Right ventricle myocardium superior (tissue), 1 donor: ENCODE data around the gene APOL1. TPM values are rescaled to one million over a fixed set of nuclear protein-coding genes. Genes with fewer than 3 reads are reported as not detected.
"Not testable (repeated sequence)": the region's sequence is repeated elsewhere in the genome, so short reads cannot be mapped to it uniquely, and the experiment has no call there.

Source experiments
- ATAC-seq: fragments of 200-7000 bp; cut with Tn5 transposase; one replicate; pipeline ENCODE4 v1.9.1; 2020; ENCODE audit warnings: mild to moderate bottlenecking; ENCODE audit not compliant: poor library complexity
- DNase-seq: peaks from one replicate; pipeline ENCODE4 v3.0.0-alpha.2; 2020
- intact Hi-C: fragments of 100-400 bp; cut with DNase I; formaldehyde crosslinking; loops from one replicate; pipeline ENCODE4 v1.11.2; 2022
- total RNA-seq: library from RNA; stranded (reverse); fragmentation: NEBNext Ultra II Directional; extraction: Animal tissue kit (Norgen Biotek cat#: 25700); gene quantifications from one replicate; pipeline ENCODE4 v1.2.1, GENCODE V29; 2021
- donor health status: DM: no; HTN: yes; CAD: no; lungs with severe emphysema.

The APOL1 gene
- total RNA-seq, 1 donor from 2014 or later, result 16.8 TPM

DNA sequence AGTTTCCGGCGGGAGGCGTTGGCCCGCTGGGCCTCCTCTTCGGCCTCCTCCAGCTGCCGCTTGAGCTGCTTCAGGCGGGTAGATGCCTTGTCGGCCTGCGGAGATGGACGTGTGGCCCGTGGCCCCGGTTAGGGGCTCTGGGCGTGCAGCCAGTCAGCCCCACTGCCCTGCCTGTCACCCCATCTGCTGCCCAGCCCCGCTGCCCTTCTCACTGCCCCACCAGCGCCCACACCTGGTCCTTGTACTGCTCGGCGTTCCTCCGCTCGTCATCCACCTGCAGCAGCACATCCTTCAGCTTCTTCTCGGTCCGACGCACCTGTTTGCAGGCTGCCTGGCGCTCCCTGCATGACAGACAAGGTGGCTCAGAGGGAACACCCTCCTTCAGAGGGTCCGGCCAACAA is 31.2 kb downstream of the APOL1 start:
- intact Hi-C loops, result loop anchor here (5.0 kb wide), 1 partner anchor 137 kb away; no protein-coding TSS in a partner anchor
- ATAC-seq (no peak), DNase-seq (no peak)

DNA sequence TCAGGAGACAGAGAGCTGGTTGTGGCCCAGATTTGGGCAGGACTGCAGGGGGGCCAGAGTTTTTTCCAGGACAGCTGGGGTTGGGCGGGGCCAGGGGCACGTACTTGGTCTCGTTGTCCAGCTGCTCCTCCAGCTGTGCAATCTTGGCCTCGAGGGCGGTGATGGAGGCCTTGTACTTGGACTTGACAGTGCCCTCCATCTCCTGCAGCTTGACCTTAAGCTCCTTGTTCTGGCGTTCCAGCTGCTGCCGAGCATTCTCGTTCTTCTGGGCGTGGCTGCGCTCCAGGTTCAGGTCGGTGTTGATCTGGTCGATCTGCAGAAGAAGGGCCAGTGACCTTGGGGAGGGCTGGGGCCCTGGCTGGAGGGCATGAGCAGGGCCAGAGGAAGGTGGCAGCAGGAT is 32.1 kb downstream of the APOL1 start:
- DNase-seq, result peak; percentile 62
- no peak for ATAC-seq

DNA sequence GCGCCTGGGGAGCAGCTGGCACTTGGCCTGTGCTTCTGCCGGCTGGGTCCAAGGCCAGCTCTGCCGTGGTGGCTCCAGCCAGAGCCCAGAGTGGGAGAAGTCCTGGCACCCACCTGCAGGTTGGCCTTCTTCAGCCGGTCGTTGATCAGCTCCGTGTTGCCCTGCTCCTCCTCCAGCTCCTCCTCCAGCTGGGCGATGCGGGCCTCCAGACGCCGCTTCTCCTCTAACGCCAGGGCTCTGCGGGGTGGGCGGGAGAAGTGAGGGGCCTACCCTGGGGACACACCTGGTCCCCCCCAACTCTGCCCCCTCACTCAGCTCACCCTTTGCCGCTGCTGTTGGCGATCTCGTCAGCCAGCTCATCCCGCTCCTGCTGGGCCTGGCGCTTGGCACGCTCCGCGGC is 32.6 kb downstream of the APOL1 start:
- intact Hi-C loops, result no loop called here
- DNase-seq (peak; percentile 36), ATAC-seq (no peak)

More for the DNA sequence above, 32.1 kb downstream of the APOL1 start:
- intact Hi-C loops, result no loop called here

DNA sequence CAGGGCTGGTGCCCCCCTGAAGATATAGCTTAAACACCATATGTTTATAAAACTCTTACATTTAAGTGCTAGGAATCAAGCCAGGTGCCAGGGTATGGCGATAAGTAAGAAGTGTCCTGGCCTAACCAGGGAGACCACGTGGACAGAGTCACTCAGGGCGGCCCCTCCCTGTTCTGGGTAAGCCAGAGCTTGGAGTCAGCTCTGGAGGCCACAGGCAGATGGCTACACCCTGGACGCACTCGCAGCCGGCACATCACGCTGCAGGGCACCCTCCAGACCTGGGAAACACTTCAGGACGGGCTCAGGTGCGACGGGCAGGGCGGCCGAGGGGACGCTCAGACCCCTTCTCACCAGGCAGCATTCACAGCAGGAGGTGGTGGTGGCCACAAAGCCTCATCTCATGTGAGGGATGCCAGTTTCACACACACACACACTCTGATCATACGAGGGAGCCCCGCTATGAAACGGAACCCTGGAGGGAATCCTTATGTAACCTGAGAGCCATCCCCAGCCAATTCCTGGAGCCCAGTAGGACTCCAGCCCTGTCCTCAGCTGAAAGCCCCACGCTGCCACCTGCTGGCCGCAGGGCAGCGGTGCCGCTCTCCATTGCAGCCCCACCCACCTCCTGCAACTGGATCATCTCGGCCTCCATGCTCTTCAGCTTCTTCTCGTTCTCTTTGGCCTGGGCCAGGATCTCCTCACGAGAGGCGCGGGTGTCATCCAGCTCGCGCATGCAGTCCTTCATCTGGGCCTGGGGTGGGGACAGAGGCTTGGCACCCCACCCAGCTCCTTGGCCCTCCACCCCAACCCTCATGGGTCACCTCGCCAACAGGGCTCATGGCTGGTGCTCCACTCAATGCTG is 33.4 kb downstream of the APOL1 start:
- DNase-seq (peak; percentile 88), ATAC-seq (peak; percentile 83)
- intact Hi-C loops, result no loop called here

DNA sequence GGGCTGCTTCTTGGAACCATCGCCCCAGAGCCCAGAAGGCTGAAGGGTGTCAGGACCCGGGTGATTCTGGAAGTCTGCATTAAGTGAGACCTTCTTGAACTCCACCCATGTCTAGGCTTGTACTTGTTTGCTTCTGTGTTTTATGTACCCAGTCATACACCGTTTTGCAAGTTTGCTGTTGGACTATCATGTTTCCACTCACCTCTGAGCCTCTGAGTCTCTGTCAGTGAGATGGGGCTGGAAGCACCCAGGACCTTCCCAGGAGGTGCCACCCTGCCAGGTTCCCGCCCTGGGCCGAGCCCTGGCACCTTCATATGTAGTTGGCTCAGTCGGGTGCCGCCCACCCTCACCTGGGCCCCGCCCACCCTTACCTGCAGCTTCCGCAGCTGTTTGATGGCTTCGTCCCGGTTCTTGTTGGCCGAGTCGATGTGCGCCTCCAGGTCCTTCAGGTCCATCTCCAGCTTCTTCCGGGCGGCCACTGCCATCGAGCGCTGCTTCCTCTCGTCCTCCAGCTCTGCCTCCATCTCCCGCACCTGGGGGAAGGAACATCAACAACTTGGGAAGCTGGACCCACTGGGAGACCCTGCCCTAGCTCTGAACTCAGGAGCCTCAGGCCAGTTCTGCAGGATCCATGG is 35.1 kb downstream of the APOL1 start:
- intact Hi-C loops, result no loop called here
- peak; percentile 35 for DNase-seq
- ATAC-seq, result no peak

DNA sequence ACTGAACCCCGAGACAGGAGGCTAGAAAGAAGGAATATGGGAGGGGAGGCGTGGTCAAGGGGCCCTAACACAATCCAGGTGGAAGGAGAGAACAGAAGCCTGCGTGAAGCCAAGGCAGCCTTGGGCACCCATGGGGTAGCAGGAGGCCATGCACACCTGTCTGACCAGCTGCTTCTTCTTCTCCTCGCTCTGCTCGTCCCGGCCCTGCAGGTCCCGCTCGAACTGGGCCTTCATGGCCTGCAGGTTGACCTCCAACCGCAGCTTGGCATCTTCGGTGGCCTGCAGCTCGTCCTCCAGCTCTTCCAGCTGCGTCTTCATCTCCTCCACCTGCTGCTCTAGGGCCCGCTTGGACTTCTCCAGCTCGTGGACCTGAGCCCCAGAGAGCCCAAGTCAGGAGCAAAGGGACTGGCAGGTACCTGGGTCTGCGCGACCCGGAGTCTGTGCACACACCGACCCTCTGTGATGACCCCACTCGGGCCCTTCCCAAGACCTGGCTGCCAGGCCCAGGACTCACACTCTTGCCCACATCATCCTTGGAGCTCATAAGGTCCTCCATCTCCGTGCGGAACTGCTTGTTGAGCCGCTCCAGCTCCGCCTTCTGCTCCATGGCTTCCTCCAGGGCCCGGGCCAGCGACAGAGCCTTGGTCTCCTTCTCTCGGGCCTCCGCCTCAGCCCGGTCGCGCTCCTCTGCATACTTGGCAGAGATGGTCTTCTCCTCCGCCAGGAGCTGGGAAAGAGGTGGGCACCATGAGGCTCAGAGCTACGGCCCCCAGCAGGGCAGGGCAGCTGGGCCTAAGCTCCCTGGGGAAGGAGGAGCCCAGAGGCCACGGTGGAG is 35.9 kb downstream of the APOL1 start:
- intact Hi-C loops, result no loop called here
- ATAC-seq, result no peak
- peak; percentile 40 for DNase-seq

DNA sequence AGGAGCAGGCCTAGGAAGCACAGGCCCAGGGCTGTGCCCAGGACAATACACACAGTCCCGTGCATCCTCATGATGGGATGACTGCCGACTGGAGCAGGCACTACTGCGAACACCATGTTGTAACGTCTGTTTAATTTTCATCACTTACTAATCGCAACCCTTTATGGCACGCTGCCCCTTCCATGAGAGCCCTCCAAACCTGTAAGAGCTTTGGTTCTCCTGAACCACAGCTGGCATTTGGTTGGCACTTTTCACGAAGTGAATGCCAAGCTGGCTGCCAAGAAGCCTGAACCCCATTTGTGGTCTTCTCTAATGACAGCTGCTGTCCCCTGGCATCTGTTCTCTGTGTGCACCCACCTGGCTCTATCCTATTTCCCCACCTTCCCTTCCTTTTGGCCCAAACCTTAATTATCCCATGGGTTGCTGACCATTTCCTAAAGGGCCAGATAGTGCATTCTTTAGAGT is 36.5 kb downstream of the APOL1 start:
- DNase-seq (no peak), ATAC-seq (no peak)
- intact Hi-C loops, result no loop called here

DNA sequence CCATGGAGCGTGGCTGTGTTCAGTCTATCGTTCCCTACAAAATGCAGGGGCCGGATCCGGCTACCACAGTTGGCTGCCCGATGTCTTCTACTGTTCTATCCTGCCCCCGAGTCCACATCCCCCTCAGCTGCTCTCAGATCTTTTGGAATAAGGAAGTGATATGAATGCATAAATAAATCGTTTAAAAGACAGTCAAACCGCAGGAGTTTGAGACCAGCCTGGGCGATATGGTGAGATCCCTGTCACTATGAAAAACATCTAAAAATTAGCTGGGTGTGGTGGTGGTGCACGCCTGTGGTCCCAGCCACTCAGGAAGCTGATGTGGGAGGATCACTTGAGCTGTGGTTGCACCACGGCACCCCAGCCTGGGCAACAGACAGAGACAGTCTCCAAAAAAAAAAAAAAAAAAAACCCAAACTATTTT is 37.0 kb downstream of the APOL1 start:
- intact Hi-C loops, ATAC-seq: not testable (repeated sequence)
- peak; percentile 26 for DNase-seq

DNA sequence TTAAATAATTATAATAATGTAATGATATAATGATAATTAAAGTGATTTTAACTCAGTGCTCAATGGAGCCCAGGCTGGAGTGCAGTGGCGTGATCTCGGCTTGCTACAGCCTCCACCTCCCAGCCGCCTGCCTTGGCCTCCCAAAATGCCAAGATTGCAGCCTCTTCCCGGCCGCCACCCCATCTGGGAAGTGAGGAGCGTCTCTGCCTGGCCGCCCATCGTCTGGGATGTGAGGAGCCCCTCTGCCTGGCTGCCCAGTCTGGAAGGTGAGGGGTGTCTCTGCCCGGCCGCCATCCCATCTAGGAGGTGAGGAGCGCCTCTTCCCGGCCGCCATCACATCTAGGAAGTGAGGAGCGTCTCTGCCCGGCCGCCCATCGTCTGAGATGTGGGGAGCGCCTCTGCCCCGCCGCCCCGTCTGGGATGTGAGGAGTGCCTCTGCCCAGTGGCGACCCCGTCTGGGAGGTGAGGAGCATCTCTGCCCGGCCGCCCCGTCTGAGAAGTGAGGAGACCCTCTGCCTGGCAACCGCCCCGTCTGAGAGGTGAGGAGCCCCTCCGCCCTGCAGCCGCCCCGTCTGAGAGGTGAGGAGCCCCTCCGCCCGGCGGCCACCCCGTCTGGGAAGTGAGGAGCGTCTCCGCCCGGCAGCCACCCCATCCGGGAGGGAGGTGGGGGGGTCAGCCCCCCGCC is 37.6 kb downstream of the APOL1 start:
- not testable (repeated sequence) for ATAC-seq

DNA sequence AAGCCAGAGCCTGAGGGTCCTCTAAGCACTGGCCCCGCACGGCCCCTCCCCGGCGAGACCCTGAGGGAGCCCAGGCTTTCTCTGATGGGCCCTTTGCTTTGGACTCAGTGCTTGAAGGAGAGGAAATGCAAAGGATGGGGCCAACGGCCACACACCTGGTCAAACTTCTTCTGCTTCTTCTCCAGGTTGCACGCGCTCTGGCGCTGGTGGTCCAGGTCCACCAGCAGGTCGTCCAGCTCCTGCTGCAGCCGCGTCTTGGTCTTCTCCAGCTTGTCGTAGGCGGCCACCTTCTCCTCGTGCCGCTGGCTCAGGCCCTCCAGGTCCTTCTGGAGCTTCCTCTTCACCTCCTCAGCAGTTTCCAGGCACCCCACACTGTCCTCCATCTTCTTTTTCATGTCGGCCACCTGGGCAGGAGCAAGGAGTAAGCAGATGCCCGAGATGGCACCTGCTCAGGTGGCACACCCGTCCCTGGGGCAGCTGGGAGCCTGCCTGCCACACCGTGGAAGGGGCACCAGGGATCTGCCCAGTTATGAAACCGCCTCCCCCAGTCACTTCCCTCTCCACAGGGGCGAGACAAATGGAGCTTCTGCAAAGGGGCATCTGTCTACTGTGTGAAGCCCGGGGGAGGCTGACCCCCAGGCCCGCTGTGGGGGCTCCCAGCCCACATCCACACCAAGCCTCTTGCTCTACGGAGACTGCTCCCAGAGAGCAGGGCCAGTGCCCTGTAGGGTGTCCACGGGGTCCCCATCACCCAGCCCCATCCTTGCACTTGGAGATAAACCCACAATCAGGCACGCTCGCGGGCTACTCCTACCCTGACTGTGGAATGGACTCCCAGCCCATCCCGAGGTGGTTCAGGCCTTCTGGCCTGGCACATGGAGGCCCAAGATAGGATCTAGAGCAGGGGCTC is 39.2 kb downstream of the APOL1 start:
- DNase-seq (peak; percentile 36), ATAC-seq (no peak)
- intact Hi-C loops, result no loop called here

More for the DNA sequence above, 37.6 kb downstream of the APOL1 start:
- intact Hi-C loops, result not testable (repeated sequence)
- peak; percentile 30 for DNase-seq

DNA sequence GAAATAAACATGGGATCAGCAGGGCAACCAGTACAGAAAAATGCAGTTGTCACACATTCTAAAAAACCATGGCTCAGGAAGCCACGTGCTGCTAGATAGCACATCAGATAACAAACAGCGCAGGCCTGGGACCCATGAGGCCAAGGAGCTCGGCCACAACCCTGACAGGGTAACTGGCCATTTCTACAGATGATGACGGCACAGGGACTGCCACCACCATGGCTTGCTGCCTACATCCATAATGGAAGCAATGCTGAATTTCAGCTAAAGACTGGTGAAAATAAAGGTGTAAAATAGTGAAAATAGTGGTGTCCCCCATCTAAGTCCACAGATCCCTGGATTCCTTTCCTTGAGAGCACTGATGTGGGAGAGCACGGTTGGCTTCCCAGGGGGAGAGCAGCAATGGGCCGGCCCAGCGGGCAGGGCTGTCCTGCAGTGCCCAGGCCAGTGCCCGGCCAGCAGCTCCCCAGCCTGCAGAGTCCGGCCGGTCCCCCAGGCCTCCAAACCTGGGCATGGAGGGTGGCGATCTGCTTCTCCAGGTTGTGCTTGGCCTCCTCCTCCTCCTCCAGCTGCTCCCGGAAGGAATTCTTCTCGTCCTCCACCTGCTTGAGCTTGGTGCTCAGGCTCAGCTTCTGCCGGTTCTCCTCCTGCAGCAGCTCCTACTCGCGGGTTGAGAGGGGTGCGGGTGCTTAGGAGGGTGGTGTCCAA is 40.0 kb downstream of the APOL1 start:
- no peak for ATAC-seq

DNA sequence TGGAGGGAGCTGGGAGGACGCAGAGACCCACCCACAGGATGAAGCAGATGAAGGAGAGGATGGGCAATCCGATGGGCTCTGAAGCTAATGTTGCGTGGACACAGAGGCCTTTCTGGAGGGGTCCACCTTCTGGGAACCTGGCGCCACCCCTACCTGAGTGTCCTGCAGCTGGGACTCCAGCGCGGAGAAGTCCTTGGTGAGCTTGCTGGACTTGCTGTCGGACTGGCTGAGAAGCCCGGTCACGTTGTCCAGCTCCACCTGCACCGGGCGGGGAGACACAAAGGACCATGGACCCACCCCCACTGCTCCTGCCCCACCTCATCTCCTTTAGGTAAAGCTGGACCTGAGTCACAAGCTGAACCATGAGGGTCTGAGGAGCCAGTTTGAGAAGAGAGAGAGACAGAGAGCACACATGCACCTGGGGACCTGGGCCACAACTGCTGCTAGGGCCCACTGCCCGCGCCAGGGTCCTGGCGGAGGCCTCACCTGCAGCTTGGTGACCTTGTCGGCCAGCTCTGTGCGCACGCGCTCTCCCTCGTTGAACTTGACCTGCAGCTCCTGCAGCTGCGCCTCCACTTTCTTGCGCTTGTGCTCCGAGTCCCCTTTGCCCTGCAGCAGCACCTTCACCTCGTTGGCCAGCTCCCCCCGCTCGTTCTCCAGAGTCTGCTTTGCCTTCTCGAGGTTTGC is 40.8 kb downstream of the APOL1 start:
- DNase-seq (peak; percentile 38), ATAC-seq (no peak)
- intact Hi-C loops, result no loop called here

More for the DNA sequence above, 40.0 kb downstream of the APOL1 start:
- intact Hi-C loops, result no loop called here
- DNase-seq, result peak; percentile 27

DNA sequence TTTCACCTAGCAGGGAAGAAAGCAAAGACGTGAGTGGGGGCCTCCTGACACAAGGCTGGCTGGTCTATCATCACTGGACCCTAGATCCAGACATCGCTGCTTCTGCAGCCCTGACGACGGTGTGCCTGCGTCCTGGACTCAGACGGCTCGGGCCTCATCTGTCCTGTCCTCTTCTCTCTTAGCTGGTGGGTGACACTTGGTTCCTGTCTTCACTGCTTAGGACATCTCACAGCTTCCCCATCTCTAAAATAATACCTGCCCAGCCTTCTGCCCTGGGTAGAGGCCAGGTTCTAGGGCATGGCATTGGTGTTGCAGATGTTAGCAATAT is 41.3 kb downstream of the APOL1 start:
- ATAC-seq (no peak), DNase-seq (no peak)
- intact Hi-C loops, result no loop called here

DNA sequence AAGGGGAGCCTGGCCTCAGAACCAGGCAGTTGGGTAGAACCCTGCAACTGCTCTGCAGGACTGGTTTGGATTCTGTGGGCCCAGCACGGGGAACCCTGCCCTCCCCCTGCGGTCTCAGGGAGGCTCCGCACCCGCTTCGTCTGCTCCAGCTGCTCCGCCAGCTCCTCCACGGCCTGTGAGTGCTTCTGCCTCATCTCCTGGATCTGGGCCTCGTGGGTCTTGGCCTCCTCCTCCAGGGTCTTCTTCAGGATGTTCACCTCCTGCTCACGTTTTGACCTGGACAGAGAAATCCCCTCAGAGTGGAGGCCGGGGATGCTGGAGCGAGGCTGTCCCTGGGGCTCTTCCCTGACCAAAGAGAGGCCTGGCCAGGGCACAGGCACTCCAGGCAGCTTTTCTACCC is 41.9 kb downstream of the APOL1 start:
- no peak for ATAC-seq
- DNase-seq, result peak; percentile 21
- intact Hi-C loops, result no loop called here

DNA sequence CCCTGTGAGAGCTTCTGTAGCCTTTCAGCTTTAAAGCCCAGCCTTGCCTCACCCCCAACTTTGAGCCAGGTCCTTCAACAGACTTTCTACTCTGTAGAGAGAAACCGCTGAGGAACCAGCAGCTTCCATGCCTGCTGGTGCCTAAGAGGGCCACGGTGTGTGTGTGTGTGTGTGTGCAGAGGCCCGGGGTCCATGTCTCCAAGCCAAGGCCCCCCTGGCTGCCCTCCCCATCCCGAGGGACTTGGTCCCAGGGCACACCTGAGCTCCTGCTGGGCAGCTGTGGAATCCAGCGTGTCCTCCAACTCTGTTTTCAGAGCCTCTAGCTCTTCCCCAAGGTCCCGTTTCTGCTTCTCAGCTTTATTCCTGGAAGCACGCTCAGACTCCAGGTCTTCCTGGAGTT is 42.3 kb downstream of the APOL1 start:
- ATAC-seq, result no peak
- DNase-seq, result peak; percentile 19
- intact Hi-C loops, result no loop called here

DNA sequence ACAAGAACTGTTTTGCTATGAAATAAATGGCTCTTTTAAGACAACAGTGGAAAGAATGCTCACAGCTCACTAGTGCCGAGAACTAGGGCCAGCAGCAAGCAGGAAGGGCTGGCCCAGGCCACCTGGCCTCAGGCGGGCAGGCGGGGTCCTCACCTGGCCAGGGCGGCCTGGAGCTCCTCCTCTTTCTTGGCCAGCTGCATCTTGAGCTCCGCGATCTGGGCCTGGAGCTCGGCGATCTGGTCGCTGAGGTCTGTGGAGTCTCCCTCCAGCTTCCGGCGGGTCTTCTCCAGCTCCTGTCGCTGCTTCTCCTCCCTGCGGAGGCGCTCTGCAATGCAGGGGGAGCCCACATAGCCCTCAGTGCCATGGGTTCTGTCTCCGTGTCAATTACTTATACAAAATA is 43.8 kb downstream of the APOL1 start:
- intact Hi-C loops, result no loop called here
- DNase-seq (peak; percentile 33), ATAC-seq (no peak)

DNA sequence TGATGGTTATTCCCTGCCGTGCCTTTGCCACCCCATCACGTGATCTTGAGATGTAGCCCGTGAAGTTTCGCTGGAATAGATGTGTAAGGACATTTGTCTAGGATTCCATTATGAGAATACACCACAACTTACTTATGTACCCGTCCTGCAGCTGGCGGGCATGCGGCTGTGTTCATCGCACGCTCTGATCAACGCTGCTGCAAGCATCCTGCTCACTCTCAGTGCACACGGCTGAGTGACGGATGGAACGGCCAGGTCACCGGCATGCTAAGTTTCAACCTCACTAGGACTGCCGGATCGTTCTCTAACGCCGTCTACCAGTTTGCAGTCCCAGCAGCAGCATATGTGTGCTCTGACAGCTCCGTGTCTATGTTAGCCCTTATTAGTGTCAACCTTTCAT is 44.6 kb downstream of the APOL1 start:
- DNase-seq (peak; percentile 24), ATAC-seq (no peak)
- intact Hi-C loops, result no loop called here
